IMR-90 (cell line): Measurements from ENCODE around the gene ADAMTS16. TPM values are rescaled to one million over a fixed set of nuclear protein-coding genes. Genes with fewer than 3 reads are reported as not detected.

Experiments used
- ATAC-seq: fragments of 200-7000 bp; cut with Tn5 transposase; 2 replicates; pipeline ENCODE4 v1.9.1; 2020; ENCODE audit warnings: low read depth, mild to moderate bottlenecking, moderate library complexity
- BruUV-seq: library from RNA; stranded (reverse); fragments of 400-500 nt; replicated peaks from 2 replicates; lab custom pipeline; 2021; lab: Mats Ljungman, UMichigan
- CTCF ChIA-PET: fragments of 300-600 bp; formaldehyde crosslinking; extraction: SDS; loops from one replicate; lab custom pipeline; 2021; ENCODE audit warnings: antibody characterized with exemption; lab: Yijun Ruan, JAX
- POLR2A ChIA-PET: fragments of 300-600 bp; sonication (Branson Sonifier 250); formaldehyde crosslinking; loops from one replicate; lab custom pipeline; 2022; ENCODE audit warnings: antibody characterized with exemption; ENCODE audit not compliant: unreplicated experiment; lab: Charles Lee
- DNase-seq: peaks from one replicate; pipeline ENCODE4 v3.0.0; 2013
- H2AFZ ChIP-seq: replicated peaks from 2 replicates; pipeline ENCODE3; 2013; ENCODE audit warnings: low read length, mild to moderate bottlenecking; ENCODE audit not compliant: poor library complexity
- H2AK5ac ChIP-seq: 2 replicates; pipeline ENCODE4 v1.6.1; 2013; ENCODE audit warnings: low read depth, low read length, inconsistent platforms
- H2AK9ac ChIP-seq: replicated peaks from 2 replicates; pipeline ENCODE3; 2013; ENCODE audit warnings: mild to moderate bottlenecking, low read depth, low read length, moderate library complexity; ENCODE audit not compliant: poor library complexity
- H2BK120ac ChIP-seq: 2 replicates; pipeline ENCODE4 v1.6.1; 2013; ENCODE audit warnings: low read depth, low read length, inconsistent platforms
- H2BK15ac ChIP-seq: 3 replicates; pipeline ENCODE4 v1.6.1; 2013; ENCODE audit warnings: low read depth, low read length, inconsistent platforms
- H2BK20ac ChIP-seq: 2 replicates; pipeline ENCODE4 v1.6.1; 2013; ENCODE audit warnings: low read depth, mild to moderate bottlenecking, inconsistent platforms, low read length, moderate library complexity
- H2BK5ac ChIP-seq: 2 replicates; pipeline ENCODE4 v1.6.1; 2013; ENCODE audit warnings: mild to moderate bottlenecking, low read depth, low read length, inconsistent platforms; ENCODE audit not compliant: poor library complexity, severe bottlenecking
- H3K14ac ChIP-seq: replicated peaks from 2 replicates; pipeline ENCODE4 v1.6.1; 2013; ENCODE audit warnings: low read depth, low read length, inconsistent platforms
- H3K18ac ChIP-seq: 2 replicates; pipeline ENCODE4 v1.6.1; 2013; ENCODE audit warnings: low read depth, low read length, control low read depth
- H3K23ac ChIP-seq: 2 replicates; pipeline ENCODE4 v1.6.1; 2013; ENCODE audit warnings: low read depth, low read length, inconsistent platforms
- H3K27ac ChIP-seq: 2 replicates; pipeline ENCODE4 v1.5.1; 2013; ENCODE audit warnings: mild to moderate bottlenecking, control low read depth, low read length; ENCODE audit not compliant: insufficient read depth
- H3K27me3 ChIP-seq: 2 replicates; pipeline ENCODE4 v1.6.1; 2013; ENCODE audit warnings: low read length; ENCODE audit not compliant: control insufficient read depth, insufficient read depth
- H3K36me3 ChIP-seq: 2 replicates; pipeline ENCODE4 v1.6.1; 2013; ENCODE audit warnings: low read length, mixed read lengths; ENCODE audit not compliant: control insufficient read depth, insufficient read depth
- H3K4ac ChIP-seq: 2 replicates; pipeline ENCODE4 v1.6.1; 2013; ENCODE audit warnings: low read depth, low read length, inconsistent platforms
- H3K4me1 ChIP-seq: 2 replicates; pipeline ENCODE4 v1.6.1; 2013; ENCODE audit warnings: low read length, mixed read lengths; ENCODE audit not compliant: control insufficient read depth, insufficient read depth
- H3K4me2 ChIP-seq: 2 replicates; pipeline ENCODE4 v1.6.1; 2013; ENCODE audit warnings: low read depth, mild to moderate bottlenecking, control low read depth, low read length, moderate library complexity
- H3K4me3 ChIP-seq: 2 replicates; pipeline ENCODE4 v1.5.1; 2013; ENCODE audit warnings: low read depth, mild to moderate bottlenecking, control low read depth, low read length, moderate library complexity; ENCODE audit not compliant: insufficient read depth
- H3K56ac ChIP-seq: 2 replicates; pipeline ENCODE4 v1.6.1; 2013; ENCODE audit warnings: low read length, inconsistent platforms; ENCODE audit not compliant: insufficient read depth; ENCODE audit errors: extremely low read depth
- H3K79me1 ChIP-seq, 2 experiments: 2 replicates each; pipeline ENCODE4 v1.6.1; 2013; ENCODE audit warnings: low read length in 2 of 2, inconsistent platforms in 1 of 2, low read depth in 1 of 2
- H3K9ac ChIP-seq: 2 replicates; pipeline ENCODE4 v1.6.1; 2013; ENCODE audit warnings: low read depth, low read length, control low read depth
- H3K9me1 ChIP-seq: 2 replicates; pipeline ENCODE4 v1.6.1; 2013; ENCODE audit warnings: low read length, inconsistent platforms; ENCODE audit not compliant: insufficient read depth
- H3K9me3 ChIP-seq: 2 replicates; pipeline ENCODE4 v1.6.1; 2013; ENCODE audit warnings: low read length; ENCODE audit not compliant: control insufficient read depth, insufficient read depth
- H4K20me1 ChIP-seq: 2 replicates; pipeline ENCODE4 v1.6.1; 2013; ENCODE audit warnings: low read length, inconsistent platforms; ENCODE audit not compliant: insufficient read depth
- H4K5ac ChIP-seq: 2 replicates; pipeline ENCODE4 v1.6.1; 2013; ENCODE audit warnings: mild to moderate bottlenecking, low read depth, low read length, control low read depth
- H4K8ac ChIP-seq, 2 experiments: 2 replicates each; pipeline ENCODE4 v1.6.1; 2013; ENCODE audit warnings: low read depth in 2 of 2, low read length in 2 of 2, control low read depth in 1 of 2, inconsistent platforms in 1 of 2
- H4K91ac ChIP-seq: 2 replicates; pipeline ENCODE4 v1.6.1; 2013; ENCODE audit warnings: low read depth, low read length, inconsistent platforms; ENCODE audit not compliant: insufficient read depth
- RCOR1 ChIP-seq: IDR thresholded peaks from 2 replicates; pipeline ENCODE4 v1.6.1; 2012; ENCODE audit warnings: mild to moderate bottlenecking, low read length, improper control_type of control experiment; ENCODE audit not compliant: insufficient replicate concordance
- WGBS, 2 experiments: methylation state at CpG; one replicate each; pipeline versions ENCODE4 v1.1.5 to v1.1.7; 2013; ENCODE audit warnings: missing lambda C conversion rate in 2 of 2; ENCODE audit not compliant: insufficient read length in 1 of 2; ENCODE audit errors: extremely low coverage in 2 of 2; 5-methylcytosine and 5-hydroxymethylcytosine counted together
- dilution Hi-C: fragments of 300-500 bp; cut with HindIII; formaldehyde crosslinking; loops from one replicate; pipeline ENCODE4 v1.14.3; 2018; ENCODE audit warnings: low sequenced_read_pairs; ENCODE audit not compliant: unreplicated experiment
- in situ Hi-C: fragments of 300-500 bp; cut with MboI; formaldehyde crosslinking; loops from 3 replicates; pipeline ENCODE4 v1.14.3; 2019; ENCODE audit warnings: low sequenced_read_pairs, inconsistent platforms, mixed read lengths
- intact Hi-C: fragments of 100-400 bp; cut with micrococcal nuclease; formaldehyde crosslinking; loops from 2 replicates; pipeline ENCODE4 v1.10.0; 2022
- polyA plus RNA-seq, 3 experiments: library from polyadenylated mRNA; depleted of rRNA; stranded (reverse); fragments of >200 nt; gene quantifications; 2 replicates each; pipeline ENCODE4 v1.2.3, GENCODE V29; 2012; ENCODE audit warnings: low replicate concordance in 1 of 3
- total RNA-seq: library from RNA; depleted of rRNA; stranded (reverse); fragments of >200 nt; gene quantifications from 2 replicates; pipeline ENCODE4 v1.2.3, GENCODE V29; 2012

ADAMTS16 gene
- total and polyA plus RNA-seq, 2 of the 4 experiments (the other 2 are of a cell fraction) = 0.09 to 0.18 TPM

DNA sequence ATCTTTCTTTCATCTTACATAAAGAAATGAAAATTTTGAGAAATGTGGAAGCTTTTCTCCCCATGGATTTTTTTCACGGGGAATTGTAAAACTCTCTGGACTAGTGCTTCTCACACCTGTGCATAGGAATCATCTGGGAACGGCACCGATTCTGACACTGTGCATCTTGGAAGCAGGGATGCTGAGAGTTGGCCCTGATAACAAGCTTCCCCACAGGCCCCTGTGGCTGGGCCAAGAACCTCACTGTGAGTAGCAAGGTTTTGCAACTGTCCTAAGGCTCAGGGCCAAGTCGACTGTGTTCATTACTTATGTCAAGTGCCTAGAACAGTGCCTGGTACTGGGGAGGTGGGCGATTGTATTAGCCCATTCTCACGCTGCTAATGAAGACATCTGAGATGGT is 174.5 kb downstream of the ADAMTS16 start:
- Histone ChIP-seq H3K27ac (no peak overlapping the region), H3K79me1 (no peaks in the 10 kb centered on the region), H3K4me1 (no peaks in the 10 kb centered on the region), H3K4me2 (no peak overlapping the region), H4K20me1 (no peaks in the 10 kb centered on the region), H3K9me1 (no peaks in the 10 kb centered on the region), H3K14ac (no peak overlapping the region), H3K9ac (no peak overlapping the region), H2BK20ac (no peak overlapping the region), H3K4me3 (no peak overlapping the region), H2BK120ac (no peak overlapping the region), H4K5ac (no peak overlapping the region), H4K8ac (no peak overlapping the region), H2AK5ac (no peak overlapping the region), H2AK9ac (no peak overlapping the region), H2AFZ (no peak overlapping the region), H3K18ac (no peak overlapping the region), H2BK15ac (no peak overlapping the region), H2BK5ac (no peak overlapping the region), H3K36me3 (no peaks in the 10 kb centered on the region), H4K91ac (no peak overlapping the region), H3K9me3 (peaks cover 30% of the 10 kb centered on the region), H3K27me3 (no peaks in the 10 kb centered on the region), H3K56ac (no peak overlapping the region), H3K23ac (no peak overlapping the region), H3K4ac (no peak overlapping the region)
- dilution Hi-C loops = no loop called here
- intact Hi-C loops = no loop called here
- CTCF ChIA-PET = no interaction called here
- WGBS, 2 experiments = 67% methylated on average over 1 of the region's 6 CpGs; no CpG with 5 or more reads in 1 of the 2 experiments
- ATAC-seq = no peak
- POLR2A ChIA-PET = no interaction called here
- TF ChIP-seq RCOR1 = no peak
- no TSS peak for BruUV-seq
- no peak for DNase-seq
- in situ Hi-C loops = no loop called here
